Natural killer cell (primary cell): ENCODE data around the gene RIPOR1. TPM values are rescaled to one million over a fixed set of nuclear protein-coding genes. Genes with fewer than 3 reads are reported as not detected.

Experiments used
- ATAC-seq, 3 donors: fragments of 150-1000 bp in 2 of 3; fragments of 200-7000 bp in 1 of 3; cut with Tn5 transposase; 1 replicate in 1 of 3; 2 replicates in 2 of 3; pipeline ENCODE4 v1.10.0; 2021; ENCODE audit warnings: mild to moderate bottlenecking in 2 of 3, moderate library complexity in 2 of 3
- DNase-seq, 2 donors: peaks; one replicate each; pipeline versions ENCODE4 v3.0.0 to v3.0.0-alpha.2; 2013 to 2021; ENCODE audit warnings: mixed read lengths in 1 of 2
- H3K27ac ChIP-seq: one replicate; pipeline ENCODE4 v1.5.1; 2013; ENCODE audit warnings: mild to moderate bottlenecking, low read length
- H3K27me3 ChIP-seq: one replicate; pipeline ENCODE4 v1.6.1; 2013; ENCODE audit warnings: low read length; ENCODE audit not compliant: control insufficient read depth, insufficient read depth
- H3K36me3 ChIP-seq: one replicate; pipeline ENCODE4 v1.6.1; 2013; ENCODE audit warnings: low read length; ENCODE audit not compliant: control insufficient read depth, insufficient read depth
- H3K4me1 ChIP-seq: one replicate; pipeline ENCODE4 v1.6.1; 2013; ENCODE audit warnings: low read length; ENCODE audit not compliant: control insufficient read depth, insufficient read depth
- H3K4me3 ChIP-seq: one replicate; pipeline ENCODE4 v1.5.1; 2013; ENCODE audit warnings: low read length
- H3K9me3 ChIP-seq: one replicate; pipeline ENCODE4 v1.6.1; 2013; ENCODE audit warnings: low read length; ENCODE audit not compliant: control insufficient read depth, insufficient read depth
- H3K27ac Mint-ChIP-seq, 2 donors: one replicate each; pipeline ENCODE4 v1.8.0; 2022; ENCODE audit warnings: mild to moderate bottlenecking in 2 of 2, mixed read lengths in 2 of 2, moderate library complexity in 1 of 2
- H3K27me3 Mint-ChIP-seq, 2 donors: one replicate each; pipeline ENCODE4 v1.8.0; 2022; ENCODE audit warnings: low read depth in 2 of 2, mixed read lengths in 2 of 2
- H3K36me3 Mint-ChIP-seq: one replicate; pipeline ENCODE4 v1.8.0; 2022; ENCODE audit warnings: mixed read lengths
- H3K4me1 Mint-ChIP-seq, 2 donors: one replicate each; pipeline ENCODE4 v1.8.0; 2022; ENCODE audit warnings: mixed read lengths in 2 of 2
- H3K4me3 Mint-ChIP-seq: one replicate; pipeline ENCODE4 v1.8.0; 2022; ENCODE audit warnings: mild to moderate bottlenecking, moderate library complexity, mixed read lengths
- H3K9me3 Mint-ChIP-seq, 2 donors: one replicate each; pipeline ENCODE4 v1.8.0; 2022; ENCODE audit warnings: mixed read lengths in 2 of 2
- WGBS: methylation state at CpG from one replicate; pipeline ENCODE4 v1.1.7; 2013; ENCODE audit warnings: missing lambda C conversion rate; ENCODE audit not compliant: insufficient coverage; 5-methylcytosine and 5-hydroxymethylcytosine counted together
- intact Hi-C: fragments of 100-400 bp; cut with micrococcal nuclease; formaldehyde crosslinking; loops from one replicate; pipeline ENCODE4 v1.14.2; 2022
- total RNA-seq, 4 donors: library from RNA; stranded (reverse); fragments of 120-200 nt in 1 of 4; gene quantifications; one replicate each; pipeline versions ENCODE4 v1.2.3 to v1.2.4, GENCODE V29; 2013 to 2022
- TF ChIP-seq, protein P1 (sequence below): fragments of 200-600 bp; IDR thresholded peaks from one replicate; pipeline ENCODE4 v1.8.0; 2022; ENCODE audit warnings: antibody characterized with exemption

RIPOR1 gene
- total RNA-seq, 3 donors from 2014 or later (not counting 1 experiment from before 2014, with no cell fraction given): 68.2 to 118 (median 74.8) TPM

DNA sequence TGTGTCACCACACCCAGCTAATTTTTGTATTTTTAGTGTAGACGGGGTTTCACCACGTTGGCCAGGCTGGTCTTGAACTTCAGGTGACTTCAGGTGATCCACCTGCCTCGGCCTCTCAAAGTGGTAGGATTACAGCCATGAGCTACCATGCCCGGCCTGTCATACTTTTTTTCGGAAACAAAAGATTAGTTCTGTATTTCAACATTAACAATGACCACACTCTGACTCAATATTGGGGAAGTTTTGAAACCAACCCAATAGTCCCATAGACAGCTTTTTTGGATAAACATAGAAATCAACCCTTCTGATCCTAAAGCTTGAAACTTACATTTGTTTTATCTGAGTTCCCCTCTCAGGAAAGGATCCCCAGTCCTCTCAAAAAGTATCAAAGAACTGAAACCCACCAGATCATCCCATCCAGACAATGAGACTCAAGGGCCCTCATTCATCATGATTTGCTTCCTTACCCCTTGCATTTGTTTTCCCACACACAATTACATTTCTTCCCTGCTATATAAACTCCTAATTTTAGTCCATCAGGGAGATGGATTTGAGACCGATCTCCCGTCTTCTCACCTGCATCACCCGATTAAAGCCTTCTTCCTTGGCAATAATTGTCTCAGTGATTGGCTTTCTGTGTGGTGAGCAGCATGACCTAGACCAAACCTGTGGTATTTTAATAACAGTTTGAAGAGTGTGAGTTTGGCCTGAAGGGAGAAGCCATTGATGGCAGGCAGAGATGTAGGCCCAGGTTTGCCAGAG lies 38.1 kb upstream of the RIPOR1 start:
- H3K27ac Mint-ChIP-seq: peak overlapping the region; percentile 15 to 58
- peaks cover 9 to 11% of the 10 kb centered on the region in 2 donors for H3K4me1 Mint-ChIP-seq
- Histone ChIP-seq H3K27ac (peak overlapping the region; percentile 59), H3K36me3 (no peaks in the 10 kb centered on the region), H3K4me1 (peaks cover 40% of the 10 kb centered on the region), H3K4me3 (no peak overlapping the region), H3K9me3 (no peaks in the 10 kb centered on the region), H3K27me3 (no peaks in the 10 kb centered on the region)
- no peaks in the 10 kb centered on the region for H3K36me3 Mint-ChIP-seq
- DNase-seq: no peak
- H3K4me3 Mint-ChIP-seq: no peak overlapping the region
- intact Hi-C loops: loop anchor here (5.0 kb wide), 1 partner anchor 37 kb away; the partner anchor contains the start of gene RIPOR1
- WGBS: 87% methylated on average over 8 of the region's 8 CpGs
- H3K27me3 Mint-ChIP-seq: no peaks in the 10 kb centered on the region
- TF ChIP-seq, protein P1, sequence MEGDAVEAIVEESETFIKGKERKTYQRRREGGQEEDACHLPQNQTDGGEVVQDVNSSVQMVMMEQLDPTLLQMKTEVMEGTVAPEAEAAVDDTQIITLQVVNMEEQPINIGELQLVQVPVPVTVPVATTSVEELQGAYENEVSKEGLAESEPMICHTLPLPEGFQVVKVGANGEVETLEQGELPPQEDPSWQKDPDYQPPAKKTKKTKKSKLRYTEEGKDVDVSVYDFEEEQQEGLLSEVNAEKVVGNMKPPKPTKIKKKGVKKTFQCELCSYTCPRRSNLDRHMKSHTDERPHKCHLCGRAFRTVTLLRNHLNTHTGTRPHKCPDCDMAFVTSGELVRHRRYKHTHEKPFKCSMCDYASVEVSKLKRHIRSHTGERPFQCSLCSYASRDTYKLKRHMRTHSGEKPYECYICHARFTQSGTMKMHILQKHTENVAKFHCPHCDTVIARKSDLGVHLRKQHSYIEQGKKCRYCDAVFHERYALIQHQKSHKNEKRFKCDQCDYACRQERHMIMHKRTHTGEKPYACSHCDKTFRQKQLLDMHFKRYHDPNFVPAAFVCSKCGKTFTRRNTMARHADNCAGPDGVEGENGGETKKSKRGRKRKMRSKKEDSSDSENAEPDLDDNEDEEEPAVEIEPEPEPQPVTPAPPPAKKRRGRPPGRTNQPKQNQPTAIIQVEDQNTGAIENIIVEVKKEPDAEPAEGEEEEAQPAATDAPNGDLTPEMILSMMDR: no peak
- ATAC-seq: no peak
- no peaks in the 10 kb centered on the region for H3K9me3 Mint-ChIP-seq

DNA sequence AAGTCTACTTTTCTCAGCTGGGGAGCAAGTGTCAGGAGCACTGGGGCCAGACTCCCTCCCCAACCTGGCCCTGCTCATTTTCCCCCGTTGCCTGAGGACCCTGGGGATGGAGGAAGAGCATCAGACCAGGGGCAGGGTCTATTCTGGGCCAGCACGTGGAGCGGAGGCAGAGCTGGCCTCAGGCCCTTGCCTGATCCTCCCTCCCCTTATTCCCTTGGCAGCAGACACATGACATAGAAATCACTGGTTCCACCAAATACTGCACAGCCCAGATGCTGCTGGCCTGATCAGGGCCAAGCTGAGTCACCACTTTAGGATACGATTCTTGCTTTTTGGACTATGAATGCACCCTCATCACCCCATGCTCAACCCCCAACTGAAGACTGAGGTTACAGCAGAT lies 29.5 kb upstream of the RIPOR1 start:
- no peak overlapping the region for H3K27ac ChIP-seq
- intact Hi-C loops: no loop called here
- no peaks in the 10 kb centered on the region for H3K27me3 ChIP-seq
- peaks cover 18% of the 10 kb centered on the region for H3K4me1 ChIP-seq
- Mint-ChIP-seq H3K27me3 (no peaks in the 10 kb centered on the region), H3K27ac (peak overlapping the region; percentile 65 to 82), H3K9me3 (no peaks in the 10 kb centered on the region), H3K36me3 (no peaks in the 10 kb centered on the region), H3K4me3 (no peak overlapping the region), H3K4me1 (peaks cover 28 to 50% of the 10 kb centered on the region in 2 donors)
- no peaks in the 10 kb centered on the region for H3K9me3 ChIP-seq
- no peak overlapping the region for H3K4me3 ChIP-seq
- no peak for ATAC-seq
- TF ChIP-seq, protein P1: no peak
- no peaks in the 10 kb centered on the region for H3K36me3 ChIP-seq
- 97% methylated on average over 4 of the region's 4 CpGs for WGBS
- DNase-seq: no peak

DNA sequence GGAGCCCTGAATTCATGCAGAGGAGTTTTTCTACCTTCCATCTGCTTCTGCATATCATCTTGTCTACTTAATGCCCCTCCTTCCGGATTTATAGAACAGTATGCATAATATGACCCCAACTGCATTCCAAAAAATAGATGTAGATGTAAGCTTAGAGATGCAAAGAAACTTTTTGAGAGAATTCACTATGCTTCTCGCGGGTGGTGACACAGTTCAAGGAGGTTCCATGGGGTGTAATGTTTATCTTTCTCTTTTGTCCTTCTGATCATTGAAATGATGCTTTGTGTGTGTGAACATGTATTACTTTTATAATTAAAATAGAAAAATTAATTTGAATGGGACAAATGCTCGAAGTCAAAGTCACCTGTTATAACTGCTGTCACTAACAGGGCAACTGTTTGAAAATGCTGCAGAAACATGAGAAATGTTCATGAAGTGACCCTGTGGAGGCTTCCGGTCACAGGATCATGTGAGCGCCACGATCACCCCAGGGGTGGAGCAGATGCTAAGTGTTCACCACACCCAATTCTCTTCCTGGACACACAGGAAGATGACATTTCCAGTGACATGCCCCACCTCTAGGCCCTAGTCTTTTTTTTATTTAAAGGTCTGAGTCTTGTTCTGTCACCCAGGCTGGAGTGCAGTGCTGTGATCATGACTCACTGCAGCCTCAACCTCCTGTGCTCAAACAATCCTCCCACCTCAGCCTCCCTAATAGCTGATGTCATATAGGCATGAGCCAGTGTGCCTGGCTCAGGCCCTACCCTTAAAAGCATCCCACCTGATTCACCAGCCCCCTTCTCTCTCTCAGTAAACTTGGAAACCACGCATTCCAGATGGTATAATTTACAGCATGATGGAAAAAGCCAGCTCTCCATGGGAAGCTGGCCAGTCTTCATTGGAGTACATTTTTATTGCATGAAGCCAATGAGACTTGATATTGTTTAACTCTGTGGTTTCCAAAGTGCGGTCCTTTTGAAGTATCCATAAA lies 24.3 kb upstream of the RIPOR1 start:
- Histone ChIP-seq H3K36me3 (no peaks in the 10 kb centered on the region), H3K27me3 (no peaks in the 10 kb centered on the region), H3K4me1 (peaks cover 58% of the 10 kb centered on the region), H3K4me3 (no peak overlapping the region), H3K9me3 (no peaks in the 10 kb centered on the region), H3K27ac (peak overlapping the region; percentile 95)
- intact Hi-C loops: loop anchor here (1.0 kb wide), 1 partner anchor 10 kb away; no protein-coding TSS in a partner anchor
- ATAC-seq (peak; percentile 91 to 95 (median 92)), DNase-seq (peak; percentile 45 to 67)
- no peaks in the 10 kb centered on the region for H3K9me3 Mint-ChIP-seq
- TF ChIP-seq, protein P1: no peak
- H3K27me3 Mint-ChIP-seq: no peaks in the 10 kb centered on the region
- no peaks in the 10 kb centered on the region for H3K36me3 Mint-ChIP-seq
- peak overlapping the region; percentile 84 to 94 for H3K27ac Mint-ChIP-seq
- 47% methylated on average over 8 of the region's 9 CpGs for WGBS
- peak overlapping the region; percentile 62 for H3K4me3 Mint-ChIP-seq
- H3K4me1 Mint-ChIP-seq: peaks cover 45 to 68% of the 10 kb centered on the region in 2 donors
